Psoas muscle (tissue), 8 donors: Measurements from ENCODE around the gene LTB4R. TPM values are rescaled to one million over a fixed set of nuclear protein-coding genes. Genes with fewer than 3 reads are reported as not detected.

Source experiments
- ATAC-seq, 4 donors: fragments of 200-7000 bp; cut with Tn5 transposase; one replicate each; pipeline ENCODE4 v1.9.1; 2020; ENCODE audit warnings: moderate library complexity in 3 of 4, mild to moderate bottlenecking in 2 of 4
- DNase-seq, 2 donors: peaks; one replicate each; pipeline ENCODE4 v3.0.0-alpha.2; 2020
- H3K27ac ChIP-seq: fragments of 200-600 bp; one replicate; pipeline ENCODE4 v1.8.0; 2022
- H3K27me3 ChIP-seq, 3 donors: fragments of 200-600 bp in 1 of 3; one replicate each; pipeline versions ENCODE4 v1.6.1 to v1.8.0; 2013 to 2022; ENCODE audit warnings: low read length in 2 of 3, mild to moderate bottlenecking in 2 of 3, moderate library complexity in 1 of 3; ENCODE audit not compliant: insufficient read depth in 3 of 3
- H3K36me3 ChIP-seq, 2 donors: fragments of 200-600 bp in 1 of 2; one replicate each; pipeline versions ENCODE4 v1.6.1 to v1.8.0; 2013 to 2022; ENCODE audit warnings: low read depth in 1 of 2, mild to moderate bottlenecking in 1 of 2, moderate library complexity in 1 of 2; ENCODE audit not compliant: insufficient read depth in 1 of 2
- H3K4me1 ChIP-seq: fragments of 200-600 bp; one replicate; pipeline ENCODE4 v1.8.0; 2022
- H3K4me3 ChIP-seq: fragments of 200-600 bp; one replicate; pipeline ENCODE4 v1.8.0; 2022; ENCODE audit warnings: mild to moderate bottlenecking
- H3K9me3 ChIP-seq: fragments of 200-600 bp; one replicate; pipeline ENCODE4 v1.8.0; 2022
- CTCF ChIP-seq: fragments of 200-600 bp; IDR thresholded peaks from one replicate; pipeline ENCODE4 v1.8.0; 2022; ENCODE audit warnings: antibody characterized with exemption
- WGBS, 3 donors: extraction: QIAGEN DNeasy Blood & Tissue Kit; methylation state at CpG; one replicate each; pipeline versions ENCODE4 v1.1.6 to v1.1.7; 2013; 5-methylcytosine and 5-hydroxymethylcytosine counted together
- intact Hi-C, 2 donors: fragments of 100-400 bp; cut with DNase I; formaldehyde crosslinking; loops; one replicate each; pipeline versions ENCODE4 v1.11.0 to v1.14.2; 2022
- polyA plus RNA-seq, 3 donors: library from polyadenylated mRNA; stranded (reverse); fragments of 200-250 nt; gene quantifications; one replicate each; pipeline ENCODE4 v1.2.3, GENCODE V29; 2013
- total RNA-seq, 4 donors: library from RNA; stranded (reverse); fragmentation: NEBNext Ultra II Directional in 2 of 4; extraction: Animal tissue kit (Norgen Biotek cat#: 25700) in 2 of 4; gene quantifications; one replicate each; pipeline versions ENCODE4 v1.2.1 to v1.2.4, GENCODE V29; 2021 to 2023
- donor health status: healthy with polysubstance abuse.
- donor health status: DM: no; HTN: no; CAD: no; lungs with moderate emphysema.
- donor health status: Bipolar disorder and iron deficiency.
- donor health status: healthy.
- donor health status: DM: yes; HTN: yes; CAD: no.
- donor health status: DM: no; HTN: no; CAD: no.
- donor health status: DM: no; HTN: no; CAD: no.
- donor health status: DM: yes; HTN: yes; CAD: no.

The LTB4R gene
- total and polyA plus RNA-seq, 7 donors: 0.35 to 2.1 (median 1.9) TPM

GRCh38 chr14:24269368-24269767, 41.9 kb upstream of the LTB4R start:
- Histone ChIP-seq H3K27ac (no peak overlapping the region), H3K36me3 (peaks cover 8 to 47% of the 10 kb centered on the region in 2 donors), H3K4me1 (no peaks in the 10 kb centered on the region), H3K27me3 (no peaks in the 10 kb centered on the region), H3K9me3 (no peaks in the 10 kb centered on the region), H3K4me3 (no peak overlapping the region)
- no peak for TF ChIP-seq CTCF
- intact Hi-C loops: no loop called here
- DNase-seq (no peak), ATAC-seq (no peak)
- WGBS, 3 donors: 89 to 94% (median 91%) methylated on average over 8 of the region's 8 CpGs

GRCh38 chr14:24269910-24270536, 41.3 kb upstream of the LTB4R start:
- WGBS, 3 donors: 90 to 93% (median 90%) methylated on average over 14 of the region's 14 CpGs
- ATAC-seq (no peak), DNase-seq (no peak)
- intact Hi-C loops: loop anchor here in 1 of 2 donors (2.0 kb wide), 1 partner anchor 27 kb away; the partner anchor contains the start of gene TINF2
- H3K4me3 ChIP-seq: no peak overlapping the region
- TF ChIP-seq CTCF: no peak
- H3K4me1 ChIP-seq: no peaks in the 10 kb centered on the region
- no peaks in the 10 kb centered on the region for H3K27me3 ChIP-seq
- H3K36me3 ChIP-seq: peaks cover 8 to 47% of the 10 kb centered on the region in 2 donors
- H3K9me3 ChIP-seq: no peaks in the 10 kb centered on the region
- H3K27ac ChIP-seq: no peak overlapping the region

- Histone ChIP-seq H3K27ac (peak overlapping the region; percentile 92), H3K4me1 (no peaks in the 10 kb centered on the region), H3K36me3 (peaks cover 8 to 43% of the 10 kb centered on the region in 2 donors), H3K27me3 (no peaks in the 10 kb centered on the region), H3K4me3 (peak overlapping the region; percentile 74), H3K9me3 (no peaks in the 10 kb centered on the region)
- ATAC-seq: peak in 1 of 4 donors; percentile 34
- intact Hi-C loops: loop anchor here in 1 of 2 donors (2.0 kb wide), 1 partner anchor 28 kb away; the partner anchor contains the start of gene TINF2
- no peak for DNase-seq
- no peak for TF ChIP-seq CTCF
- 14 to 17% (median 16%) methylated on average over 13 of the region's 13 CpGs for WGBS, 3 donors
These were observed 40.7 kb upstream of the LTB4R start for GRCh38 chr14:24270537-24271133.

- Histone ChIP-seq H3K4me3 (peak within 1 kb of the TSS; percentile 74), H3K9me3 (no peaks in the 10 kb centered on the region), H3K27ac (peak within 1 kb of the TSS; percentile 92), H3K4me1 (no peaks in the 10 kb centered on the region), H3K27me3 (no peaks in the 10 kb centered on the region), H3K36me3 (peaks cover 8 to 36% of the 10 kb centered on the region in 2 donors)
- peak; percentile 70 for TF ChIP-seq CTCF
- intact Hi-C loops: loop anchor here in 1 of 2 donors (2.0 kb wide), 1 partner anchor 28 kb away; the partner anchor contains the start of gene TINF2
- ATAC-seq (peak; percentile 95 to 98 (median 98)), DNase-seq (peak; percentile 86 to 92)
- 0 to 1% (median 1%) methylated on average over 51 to 61 of the region's 61 CpGs for WGBS, 3 donors
These were observed 40.0 kb upstream of the LTB4R start, which contains the start of gene RABGGTA for GRCh38 chr14:24271134-24271833. RABGGTA (minus strand) TSS chr14:24271597; CDS start chr14:24271115, 482 bp downstream.
